Measurements from ENCODE around the gene KDF1.

The KDF1 gene, protein sequence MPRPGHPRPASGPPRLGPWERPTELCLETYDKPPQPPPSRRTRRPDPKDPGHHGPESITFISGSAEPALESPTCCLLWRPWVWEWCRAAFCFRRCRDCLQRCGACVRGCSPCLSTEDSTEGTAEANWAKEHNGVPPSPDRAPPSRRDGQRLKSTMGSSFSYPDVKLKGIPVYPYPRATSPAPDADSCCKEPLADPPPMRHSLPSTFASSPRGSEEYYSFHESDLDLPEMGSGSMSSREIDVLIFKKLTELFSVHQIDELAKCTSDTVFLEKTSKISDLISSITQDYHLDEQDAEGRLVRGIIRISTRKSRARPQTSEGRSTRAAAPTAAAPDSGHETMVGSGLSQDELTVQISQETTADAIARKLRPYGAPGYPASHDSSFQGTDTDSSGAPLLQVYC

DNA sequence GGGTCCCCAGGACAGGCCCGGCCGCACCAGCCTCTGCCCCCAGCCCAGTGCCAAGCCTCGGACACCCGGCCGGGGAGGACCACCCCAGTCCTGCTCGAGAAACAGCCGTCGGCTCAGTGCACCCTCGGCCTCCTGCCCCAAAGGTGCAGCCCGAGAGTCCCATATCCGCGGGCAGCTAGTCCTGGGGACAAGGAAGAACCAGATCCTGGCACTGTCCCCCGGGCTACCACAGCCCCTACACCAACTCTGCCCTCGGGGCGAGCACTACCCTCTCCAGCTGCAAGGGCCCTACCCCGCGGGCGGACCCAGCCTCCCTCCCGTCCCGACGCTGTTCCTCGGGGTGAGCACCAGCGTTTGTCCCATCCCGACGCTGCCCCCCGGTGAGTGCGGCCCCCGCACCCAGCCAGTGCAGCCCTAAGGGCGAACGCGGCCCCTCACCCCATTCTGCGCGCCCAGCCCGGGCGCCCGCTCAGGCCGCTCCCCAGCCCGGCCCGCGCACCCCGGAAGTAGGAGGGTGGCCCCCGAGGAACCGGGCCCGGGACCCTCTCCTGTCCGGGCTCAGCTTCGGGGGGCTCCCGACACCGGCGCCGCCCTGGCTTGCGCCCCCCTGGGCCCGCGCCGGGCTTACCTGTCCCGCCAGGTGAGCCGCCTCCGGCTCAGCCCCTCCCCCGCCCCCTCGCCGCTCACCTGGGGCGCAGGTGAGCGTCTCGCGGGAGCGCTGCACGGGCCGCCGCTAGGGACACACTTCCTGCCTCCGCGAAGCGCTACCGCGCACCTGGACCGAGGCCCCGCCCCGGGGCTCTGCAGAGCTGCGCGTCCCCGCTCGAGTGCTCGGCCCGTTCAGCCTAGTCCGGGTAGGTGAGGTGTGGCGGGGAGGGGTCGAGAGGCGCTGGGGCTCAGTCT lies at the start of gene KDF1:
Gene KDF1, minus strand, starts transcription at position 747 of the 903 bp plus-strand sequence. CDS start 8,088 bp downstream, outside the sequence.
- peak; percentile 62 for DNase-seq

DNA sequence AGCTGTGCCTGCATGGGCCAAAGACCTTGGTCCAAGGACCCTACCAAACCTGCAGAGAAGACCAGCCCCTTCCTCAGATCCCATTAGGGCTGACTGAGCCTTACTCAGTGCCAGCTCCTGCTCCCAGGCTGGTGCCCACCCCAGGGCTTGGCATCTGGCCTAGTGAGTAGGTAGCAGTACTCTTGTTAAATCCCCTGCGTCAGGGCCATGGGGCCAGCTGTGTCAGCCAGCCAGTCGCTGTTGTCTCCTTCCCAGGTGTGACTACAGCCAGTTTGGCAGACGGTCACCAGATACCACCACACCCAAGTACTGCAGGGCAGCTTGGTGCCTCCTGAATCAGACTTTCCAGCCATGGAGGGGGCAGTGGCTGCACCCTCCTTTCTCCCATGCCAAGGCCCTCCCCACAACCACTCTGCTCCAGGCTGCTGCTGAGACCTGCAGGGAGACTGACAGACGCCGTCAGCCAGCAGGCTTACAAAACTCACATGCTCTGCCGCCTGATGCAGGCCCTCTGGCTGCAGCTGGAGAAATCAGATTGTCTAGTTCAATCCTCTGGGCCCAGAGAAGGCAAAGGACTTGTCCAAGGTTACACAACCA lies 49.4 kb upstream of the KDF1 start:
- DNase-seq: no peak

DNA sequence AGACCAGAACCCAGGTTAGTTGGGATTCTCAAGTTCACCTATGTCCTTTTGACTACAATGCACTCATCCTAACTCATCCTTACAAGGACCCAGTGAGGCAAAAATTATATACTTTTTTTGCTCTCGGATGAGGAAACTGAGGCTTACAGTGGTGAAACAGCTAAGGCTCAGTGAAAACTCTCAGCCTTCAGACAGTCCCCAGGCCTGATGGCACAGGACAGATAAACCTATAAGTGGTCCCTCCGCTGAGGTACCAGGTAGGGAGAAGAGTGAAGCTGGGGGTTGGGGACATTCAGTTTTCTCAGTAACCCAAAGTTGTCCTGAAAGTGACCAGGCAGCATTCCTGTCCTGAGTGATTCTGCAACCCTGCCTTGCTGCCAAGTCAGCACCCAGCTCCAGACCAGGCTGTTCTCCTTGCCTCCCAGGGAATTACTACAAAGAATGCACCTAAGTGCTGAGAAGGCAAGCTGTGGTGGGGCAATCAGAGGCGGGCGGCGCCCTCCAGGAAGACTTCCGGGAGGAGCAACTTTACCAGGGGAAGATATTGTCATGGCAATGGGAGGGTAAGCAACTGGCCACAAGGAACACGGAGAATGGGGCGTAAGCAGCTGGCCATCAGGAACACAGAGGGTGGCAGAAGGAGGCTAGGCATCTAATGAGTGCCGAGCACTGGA lies 47.8 kb upstream of the KDF1 start:
- DNase-seq: no peak

DNA sequence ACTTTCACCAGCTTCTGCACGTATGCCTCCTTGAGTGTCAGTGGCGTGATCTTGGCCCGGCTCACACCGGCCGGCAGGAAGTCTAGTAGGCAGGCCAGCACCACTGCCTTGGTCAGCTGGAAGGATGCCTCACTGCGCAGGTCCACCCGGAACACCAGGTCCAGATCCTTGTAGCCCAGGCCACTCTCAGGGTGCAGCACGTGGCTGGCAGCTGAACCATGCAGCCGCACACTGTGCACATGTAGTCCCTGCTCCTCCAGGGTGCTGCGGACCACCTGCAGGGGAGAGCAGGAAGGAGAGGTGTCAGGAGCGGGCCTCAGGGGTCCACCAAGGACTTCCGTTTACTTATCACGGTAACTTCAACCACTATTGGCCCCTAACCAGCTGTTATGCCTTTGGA lies 46.4 kb upstream of the KDF1 start:
- no peak for DNase-seq

DNA sequence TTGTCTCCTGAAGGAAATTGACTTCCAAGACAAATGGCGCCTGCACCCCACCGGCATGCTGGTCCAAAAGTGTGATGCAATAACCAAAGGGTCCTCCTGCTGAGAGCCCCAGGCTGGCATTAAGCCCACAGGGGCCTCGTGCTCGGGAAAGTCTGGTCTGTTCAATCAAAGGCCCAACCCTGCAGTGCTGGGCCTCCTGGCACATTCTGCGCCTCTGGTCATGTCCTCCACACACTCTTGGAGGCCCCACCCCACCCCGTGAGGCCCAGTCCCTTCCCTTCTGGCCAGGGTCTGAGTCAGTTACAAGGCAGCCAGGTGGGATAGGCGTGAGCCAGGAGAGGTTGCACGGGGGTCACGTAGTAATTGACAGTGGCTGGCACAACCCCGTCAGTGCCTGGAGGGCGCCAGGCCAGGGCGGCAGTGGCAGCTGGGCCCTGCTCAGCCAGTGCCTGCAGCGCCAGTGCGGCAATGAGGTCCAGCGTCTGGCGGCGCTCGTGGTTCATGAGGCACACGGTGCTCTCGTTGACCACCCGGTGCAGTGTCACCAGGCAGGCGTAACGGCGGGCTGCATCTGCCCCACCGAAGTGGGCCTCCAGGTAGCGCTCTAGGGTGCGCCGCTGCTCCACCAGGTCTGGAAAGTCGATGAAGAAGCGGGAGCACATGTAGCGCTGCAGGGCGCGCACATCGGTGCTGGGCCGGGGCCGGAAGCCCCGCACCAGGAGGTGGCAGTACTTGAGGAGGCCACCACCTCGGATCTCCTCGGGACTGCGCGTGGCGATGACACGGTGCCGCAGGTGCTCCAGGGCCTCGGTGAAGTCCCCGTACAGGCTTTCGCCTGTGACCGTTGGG lies 45.6 kb upstream of the KDF1 start:
- no peak for DNase-seq

DNA sequence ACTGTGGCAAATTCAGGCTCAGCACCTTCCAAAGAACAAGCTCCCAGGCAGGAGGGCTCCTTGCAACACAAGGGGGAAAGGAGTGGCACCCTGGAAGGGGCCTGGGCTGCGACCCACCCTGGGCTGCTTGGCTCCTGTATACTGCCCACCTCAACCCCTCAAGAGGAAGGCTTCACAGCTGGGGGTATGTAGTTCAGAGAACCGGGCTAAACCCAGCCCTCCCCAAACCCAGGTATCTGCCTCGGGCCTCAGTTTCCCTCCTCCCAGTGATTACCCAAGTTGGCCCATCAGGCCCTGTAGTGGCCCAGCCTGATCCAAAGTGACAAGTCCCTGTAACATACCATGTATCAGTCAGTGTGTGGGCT lies 44.9 kb upstream of the KDF1 start:
- DNase-seq: no peak

DNA sequence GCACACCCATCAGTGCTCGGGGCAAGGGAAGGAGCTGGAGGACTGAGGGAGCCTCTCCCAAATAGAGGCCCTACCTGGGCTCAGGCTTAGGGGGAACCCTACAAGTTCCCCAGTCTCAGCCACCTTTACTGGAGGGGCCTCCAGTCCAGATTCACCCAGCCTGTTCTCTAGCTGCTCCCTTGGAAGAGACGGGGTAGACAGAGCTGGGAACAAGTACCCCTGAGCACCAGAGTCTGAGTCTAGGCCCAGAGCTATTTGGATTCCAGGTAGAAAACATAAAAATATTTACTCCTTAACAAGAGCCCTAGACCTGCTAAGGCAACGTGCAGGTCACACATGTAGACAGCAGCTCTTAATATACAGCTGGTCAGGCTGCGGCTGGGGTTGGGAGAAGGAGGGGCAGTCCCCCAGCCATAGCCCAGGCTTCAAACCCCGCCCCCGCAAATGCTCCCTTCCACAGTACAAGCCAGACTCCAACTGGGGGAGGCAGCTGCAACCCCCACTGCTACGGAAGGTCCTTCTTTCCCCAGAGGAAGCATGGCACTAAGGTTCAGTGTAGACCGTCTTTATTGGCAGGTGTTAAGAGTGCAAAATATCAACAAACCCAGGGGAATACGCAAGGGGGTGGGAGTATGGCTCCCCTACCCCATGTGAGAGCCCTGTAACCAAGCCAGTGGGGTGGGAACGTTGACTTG lies 44.4 kb upstream of the KDF1 start:
- DNase-seq: no peak

DNA sequence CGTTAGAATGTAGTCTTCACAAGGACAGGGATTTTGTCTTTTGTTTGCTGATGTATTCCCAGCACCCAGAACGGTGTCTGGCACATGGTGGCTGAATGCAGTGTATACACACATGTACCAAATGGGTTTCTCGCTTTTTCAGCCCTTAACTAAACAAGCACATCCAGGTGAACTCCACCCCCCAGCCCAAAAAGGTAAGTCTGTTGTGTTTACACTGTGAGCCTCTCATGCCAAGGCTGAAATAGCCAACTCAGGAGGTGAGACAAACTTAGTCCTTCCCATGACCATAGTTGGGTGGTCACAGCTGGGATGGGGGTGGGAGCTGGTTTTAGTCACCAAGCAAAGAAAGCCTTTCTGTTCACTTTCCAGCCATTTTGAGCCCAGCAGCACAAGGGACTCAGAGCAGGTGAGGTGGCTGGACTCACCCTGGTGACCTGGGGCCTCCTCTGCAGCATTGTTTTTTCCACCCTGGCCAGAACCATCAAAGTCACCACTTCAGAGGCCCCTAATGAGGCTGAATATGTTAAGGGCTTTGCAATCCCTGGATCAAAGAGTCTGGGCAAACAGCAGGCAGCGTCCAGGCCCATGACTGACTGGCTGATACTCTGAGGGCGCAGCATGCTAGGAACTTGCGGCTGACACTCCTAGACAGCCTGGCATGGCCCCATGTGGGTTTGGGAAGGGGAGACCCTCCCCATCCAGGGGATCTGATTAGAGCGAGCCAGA lies 43.6 kb upstream of the KDF1 start:
- DNase-seq: no peak

DNA sequence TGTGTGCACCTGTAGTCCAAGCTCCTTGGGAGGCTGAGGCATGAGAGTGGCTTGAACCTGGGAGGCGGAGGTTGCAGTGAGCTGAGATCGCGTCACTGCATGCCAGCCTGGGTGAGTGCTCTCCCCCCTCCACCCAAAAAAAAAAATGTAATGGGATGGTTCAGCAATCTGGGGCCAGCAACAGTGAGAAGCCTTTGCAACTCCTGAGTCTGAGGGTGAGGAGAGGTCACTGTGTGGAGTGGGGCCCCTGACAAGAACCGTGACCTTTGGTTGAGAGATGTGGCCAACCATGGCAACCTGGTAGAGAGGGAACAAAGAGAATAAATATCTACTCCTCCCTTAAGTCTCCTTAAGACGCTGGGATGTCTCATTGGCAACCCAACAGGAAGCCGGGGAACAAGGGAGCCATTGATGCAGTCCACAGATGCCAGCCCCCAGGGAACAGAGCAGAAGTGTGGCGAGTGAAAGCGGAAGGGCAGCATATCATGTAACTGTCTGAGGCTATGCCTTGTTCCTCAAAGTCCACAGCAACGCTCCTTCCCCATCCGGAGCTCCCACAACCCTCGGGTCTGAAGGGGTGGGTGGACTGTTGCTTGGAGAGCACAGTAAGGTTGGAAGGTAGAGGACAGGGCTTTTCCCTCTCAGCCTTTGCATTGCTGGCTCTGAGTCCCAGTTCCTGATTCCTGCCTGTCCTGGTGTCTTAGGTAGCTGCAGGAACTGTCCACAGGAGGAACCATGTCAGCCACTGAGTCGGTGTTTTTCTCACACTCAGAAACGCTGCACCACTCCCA lies 41.5 kb upstream of the KDF1 start:
- DNase-seq: no peak

DNA sequence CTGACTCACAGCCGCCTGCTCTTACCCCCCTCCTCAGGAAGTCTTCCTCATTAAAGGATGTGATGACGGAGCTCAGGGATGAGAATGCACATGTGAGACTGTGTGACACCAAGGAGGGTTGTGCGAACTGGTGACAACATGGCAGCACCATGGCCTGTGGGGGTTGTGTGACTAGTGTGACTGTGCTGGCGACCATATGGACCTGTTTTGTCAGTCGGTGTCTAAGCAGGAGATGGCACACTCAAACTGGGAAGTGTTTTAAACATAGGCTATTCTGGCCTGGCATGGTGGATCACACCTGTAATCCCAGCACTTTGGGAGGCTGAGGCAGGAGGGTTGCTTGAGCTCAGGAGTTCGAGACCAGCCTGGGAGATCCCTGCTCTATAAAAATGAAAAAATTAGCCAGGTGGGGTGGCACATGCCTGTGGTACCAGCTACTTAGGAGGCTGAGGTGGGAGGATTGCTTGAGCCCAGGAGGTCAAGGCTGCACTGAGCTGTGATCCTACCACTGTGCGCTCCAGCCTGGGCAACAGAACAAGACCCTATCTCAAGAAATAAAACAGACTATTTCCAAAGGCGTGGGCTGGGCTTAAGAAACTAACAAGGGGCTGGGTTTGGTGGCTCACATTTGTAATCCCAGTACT lies 40.7 kb upstream of the KDF1 start:
- no peak for DNase-seq

DNA sequence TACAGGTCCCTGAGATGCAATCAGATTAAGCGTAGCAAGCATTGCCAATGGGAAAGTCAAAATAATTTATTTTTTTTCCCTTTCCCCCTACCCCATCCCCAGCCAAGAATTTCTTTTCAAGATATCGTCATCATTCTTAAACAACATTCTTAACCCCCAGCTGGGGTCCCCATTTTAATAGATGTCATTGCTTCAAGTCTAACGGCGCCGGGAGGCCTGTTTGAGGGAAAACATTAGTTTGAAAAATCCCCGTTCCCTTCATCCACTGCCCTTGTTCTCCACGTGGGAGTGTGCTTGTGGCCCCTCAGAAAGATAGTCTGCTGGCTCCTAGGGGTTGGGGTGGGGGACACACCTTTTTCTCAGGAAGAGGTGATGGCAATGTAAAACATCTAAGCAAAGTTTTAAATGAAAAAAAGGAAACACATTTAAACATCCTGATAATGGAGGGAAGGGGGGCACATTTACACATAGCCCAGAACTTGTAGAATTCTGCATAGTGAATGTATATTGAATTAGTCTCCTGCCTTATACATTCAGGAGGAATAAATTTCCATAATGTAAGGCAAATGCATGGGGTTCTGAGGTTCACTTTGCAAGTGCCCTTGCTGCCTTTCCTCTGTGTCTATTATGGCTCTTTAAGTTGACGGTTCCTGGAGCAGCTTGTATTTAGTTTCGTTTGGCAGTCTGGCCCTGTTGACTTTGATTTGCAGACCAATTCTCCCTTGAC lies 40.0 kb upstream of the KDF1 start:
- no peak for DNase-seq

DNA sequence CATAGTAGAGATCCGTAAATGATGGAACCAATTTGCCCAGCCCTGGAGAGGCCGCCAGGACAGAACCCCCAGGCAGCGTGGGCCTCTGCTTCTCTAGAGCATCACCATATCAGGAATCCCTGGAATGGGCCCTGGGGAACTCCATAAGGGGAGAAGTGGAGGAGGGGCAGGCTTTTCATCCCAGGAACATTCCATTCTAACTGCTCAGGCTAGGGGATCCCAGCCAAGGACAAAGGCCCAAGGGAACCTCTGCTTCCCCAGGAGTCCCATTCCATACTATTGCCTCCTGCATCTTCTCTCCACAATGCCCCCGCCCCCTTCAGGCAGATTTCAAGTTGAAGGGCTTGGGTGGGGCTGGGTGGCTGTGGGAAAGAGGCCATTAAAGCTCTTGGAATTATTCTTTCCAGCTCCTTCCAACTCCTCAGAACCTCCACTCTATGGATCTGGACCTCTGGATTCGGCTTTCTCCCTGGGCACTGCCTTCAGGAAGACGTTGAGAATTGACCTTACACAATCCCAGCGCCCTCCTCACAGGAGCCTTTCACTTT lies 39.2 kb upstream of the KDF1 start:
- no peak for DNase-seq

DNA sequence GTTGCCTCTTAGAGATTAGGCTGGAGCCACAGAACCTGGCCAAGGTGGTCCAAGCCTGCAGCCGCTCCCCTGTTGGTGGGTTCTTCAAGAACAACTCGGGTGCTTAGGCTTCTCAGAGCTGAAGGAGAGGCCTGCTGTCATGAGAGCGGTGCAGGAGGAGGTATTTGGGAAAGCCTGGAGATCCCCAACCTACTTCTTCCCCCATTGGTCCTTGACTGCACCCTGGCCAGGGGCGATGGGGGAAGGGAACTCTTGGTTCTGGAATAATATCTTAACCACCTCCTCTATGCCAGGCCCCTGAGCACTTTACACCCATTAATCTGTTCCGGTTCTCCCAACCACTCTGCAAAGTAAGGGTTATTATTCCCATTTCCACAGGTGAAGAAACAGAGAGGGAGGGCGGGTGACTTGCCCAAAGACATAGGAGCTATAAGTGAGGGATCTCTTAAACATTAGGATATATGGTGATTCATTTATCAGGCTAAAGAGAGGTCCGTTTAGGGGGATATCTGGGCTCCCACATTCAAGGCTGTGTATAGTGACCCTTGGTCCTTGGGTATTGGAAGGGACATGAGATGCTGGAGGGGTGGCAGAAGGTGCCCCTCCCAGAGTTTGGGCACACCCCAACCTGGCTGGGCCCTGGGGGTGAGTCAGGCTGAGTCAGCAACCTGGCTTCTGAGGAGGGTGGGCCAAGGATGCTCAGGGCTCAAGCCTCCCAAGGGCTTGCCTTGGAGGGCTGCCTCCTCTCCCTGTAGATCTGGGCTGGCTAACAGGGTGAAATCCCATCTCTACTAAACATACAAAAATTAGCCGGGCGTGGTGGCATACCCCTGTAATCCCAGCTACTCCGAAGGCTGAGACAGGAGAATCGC lies 38.4 kb upstream of the KDF1 start:
- no peak for DNase-seq

DNA sequence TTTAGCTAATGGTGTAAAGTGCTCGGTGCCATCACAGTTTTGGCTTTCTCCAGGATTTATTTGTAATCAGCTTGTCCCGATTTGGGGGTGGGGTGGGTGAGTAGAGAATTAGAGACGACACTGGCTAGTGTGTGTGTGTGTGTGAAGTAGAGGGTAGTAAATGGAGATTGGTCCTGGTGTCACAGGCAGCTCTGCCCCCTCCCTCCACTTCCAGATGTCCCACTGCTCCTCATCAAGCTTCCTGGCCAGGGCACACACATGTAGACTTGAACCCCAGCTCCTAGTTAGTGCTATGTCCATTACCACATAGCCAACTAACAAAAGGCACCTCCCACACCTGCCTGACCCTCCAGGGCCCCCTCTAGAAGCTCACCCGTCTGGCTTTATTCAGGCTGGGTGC lies 36.4 kb upstream of the KDF1 start:
- DNase-seq: no peak

DNA sequence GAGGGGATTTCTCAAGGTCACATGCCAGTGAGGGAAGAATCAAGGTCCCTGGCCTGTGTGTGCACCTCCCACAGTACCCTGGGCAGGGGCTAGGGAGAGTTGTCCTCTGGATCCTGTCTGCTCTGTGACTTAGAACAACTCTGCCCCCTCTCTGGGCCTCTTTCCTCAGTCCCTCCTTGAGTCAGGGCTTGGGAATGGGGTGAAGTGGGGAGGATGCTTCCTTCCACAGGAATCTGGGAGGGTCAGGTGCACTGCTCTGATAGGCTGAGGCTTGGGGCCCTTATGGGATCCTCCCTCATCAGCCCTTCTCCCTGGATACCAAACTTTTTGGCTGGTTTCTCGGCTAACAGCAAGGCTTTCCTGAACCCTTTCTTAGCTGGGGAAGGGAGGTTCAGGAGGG lies 35.8 kb upstream of the KDF1 start:
- DNase-seq: no peak

DNA sequence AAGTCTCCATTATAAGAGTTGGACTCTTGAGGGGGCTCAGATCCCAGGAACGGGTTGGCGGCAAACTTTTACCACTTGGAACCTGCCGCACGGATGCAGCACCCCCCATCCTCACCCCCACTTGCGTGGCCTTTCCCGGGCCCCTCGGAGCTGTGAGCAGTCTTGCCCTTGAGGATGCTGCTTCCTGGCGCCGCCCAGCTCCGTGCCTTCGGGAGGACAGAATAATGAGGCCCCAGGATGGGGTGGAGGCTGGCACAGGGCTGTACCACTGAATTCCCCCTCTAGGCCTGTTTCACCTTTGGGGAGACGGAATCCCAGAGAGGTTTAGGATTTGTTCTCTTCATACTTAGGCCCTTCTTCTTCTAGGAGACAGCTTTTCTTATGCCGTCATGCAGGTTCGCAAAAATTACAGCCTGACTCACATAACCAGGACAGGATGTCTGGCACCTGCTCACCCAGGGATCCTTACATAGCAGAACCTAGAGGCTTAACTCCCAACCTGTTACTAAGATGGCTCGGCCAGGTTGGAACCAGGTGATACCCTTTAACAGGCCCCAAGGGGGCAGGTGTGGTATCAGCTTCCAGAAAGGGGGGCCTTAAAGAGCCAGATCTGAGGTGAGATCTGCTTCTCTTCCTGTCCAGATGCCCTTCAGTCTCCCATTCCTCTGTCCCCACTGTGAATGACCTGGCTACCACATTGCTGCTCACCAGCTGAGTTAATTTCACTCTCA lies 34.7 kb upstream of the KDF1 start:
- DNase-seq: no peak

All from activated naive CD4-positive, alpha-beta T cell treated with anti-CD3 and anti-CD28 coated beads, Interleukin-2, amount 50 U/mL, for 16 hours (primary cell).